Activated T-helper 17 cell treated with anti-CD3 and anti-CD28 coated beads, Interleukin-2, amount 50 U/mL, for 72 hours (primary cell): ENCODE results near the gene LYST. TPM values are rescaled to one million over a fixed set of nuclear protein-coding genes. Genes with fewer than 3 reads are reported as not detected.

Experiments used
- ATAC-seq: fragments of 150-1000 bp; cut with Tn5 transposase; replicated peaks from 2 replicates; pipeline ENCODE4 v1.10.0; 2021; ENCODE audit warnings: mild to moderate bottlenecking, moderate library complexity
- H3K27ac Mint-ChIP-seq: one replicate; pipeline ENCODE4 v1.8.0; 2022; ENCODE audit warnings: mixed read lengths
- H3K27me3 Mint-ChIP-seq: one replicate; pipeline ENCODE4 v1.8.0; 2022; ENCODE audit warnings: mixed read lengths
- H3K36me3 Mint-ChIP-seq: one replicate; pipeline ENCODE4 v1.8.0; 2022; ENCODE audit warnings: low read depth, mild to moderate bottlenecking, mixed read lengths
- H3K4me1 Mint-ChIP-seq: one replicate; pipeline ENCODE4 v1.8.0; 2022; ENCODE audit warnings: mixed read lengths
- H3K4me3 Mint-ChIP-seq: one replicate; pipeline ENCODE4 v1.8.0; 2022; ENCODE audit warnings: mild to moderate bottlenecking, mixed read lengths
- H3K9me3 Mint-ChIP-seq: one replicate; pipeline ENCODE4 v1.8.0; 2022; ENCODE audit warnings: mixed read lengths
- total RNA-seq, 2 donors: library from RNA; stranded (reverse); gene quantifications; one replicate each; pipeline ENCODE4 v1.2.3, GENCODE V29; 2022

LYST gene
- total RNA-seq, 2 donors from 2014 or later, result 19.8 to 41.2 TPM

GRCh38 chr1:235902677-235903542 is 36.2 kb upstream of the LYST start:
- ATAC-seq, result no peak
- Mint-ChIP-seq H3K27me3 (no peaks in the 10 kb centered on the region), H3K4me1 (peaks cover 9% of the 10 kb centered on the region), H3K36me3 (no peaks in the 10 kb centered on the region), H3K9me3 (no peaks in the 10 kb centered on the region), H3K27ac (no peak overlapping the region), H3K4me3 (no peak overlapping the region)

GRCh38 chr1:235901461-235901860 is 34.8 kb upstream of the LYST start:
- H3K27ac Mint-ChIP-seq, result no peak overlapping the region
- H3K4me1 Mint-ChIP-seq, result peaks cover 3% of the 10 kb centered on the region
- no peak for ATAC-seq
- no peaks in the 10 kb centered on the region for H3K36me3 Mint-ChIP-seq
- H3K27me3 Mint-ChIP-seq, result no peaks in the 10 kb centered on the region
- no peaks in the 10 kb centered on the region for H3K9me3 Mint-ChIP-seq
- no peak overlapping the region for H3K4me3 Mint-ChIP-seq

GRCh38 chr1:235898126-235898525 is 31.4 kb upstream of the LYST start:
- Mint-ChIP-seq H3K27me3 (no peaks in the 10 kb centered on the region), H3K36me3 (no peaks in the 10 kb centered on the region), H3K4me1 (peaks cover 3% of the 10 kb centered on the region), H3K9me3 (no peaks in the 10 kb centered on the region), H3K4me3 (no peak overlapping the region), H3K27ac (no peak overlapping the region)
- ATAC-seq, result no peak

- peaks cover under 1% of the 10 kb centered on the region for H3K4me1 Mint-ChIP-seq
- no peak overlapping the region for H3K4me3 Mint-ChIP-seq
- no peak for ATAC-seq
- H3K36me3 Mint-ChIP-seq, result no peaks in the 10 kb centered on the region
- H3K27ac Mint-ChIP-seq, result no peak overlapping the region
- H3K27me3 Mint-ChIP-seq, result no peaks in the 10 kb centered on the region
- H3K9me3 Mint-ChIP-seq, result no peaks in the 10 kb centered on the region
Measured at GRCh38 chr1:235893840-235894239, 27.1 kb upstream of the LYST start.

GRCh38 chr1:235892734-235893413 is 26.2 kb upstream of the LYST start:
- Mint-ChIP-seq H3K9me3 (no peaks in the 10 kb centered on the region), H3K36me3 (no peaks in the 10 kb centered on the region), H3K4me3 (no peak overlapping the region), H3K27ac (no peak overlapping the region), H3K27me3 (no peaks in the 10 kb centered on the region), H3K4me1 (peaks cover 11% of the 10 kb centered on the region)
- no peak for ATAC-seq

GRCh38 chr1:235892202-235892601 is 25.5 kb upstream of the LYST start:
- Mint-ChIP-seq H3K27ac (no peak overlapping the region), H3K4me3 (peak overlapping the region; percentile 6), H3K9me3 (no peaks in the 10 kb centered on the region), H3K4me1 (peaks cover 17% of the 10 kb centered on the region), H3K27me3 (no peaks in the 10 kb centered on the region), H3K36me3 (no peaks in the 10 kb centered on the region)
- no peak for ATAC-seq

- H3K27ac Mint-ChIP-seq, result peak overlapping the region; percentile 71
- peak overlapping the region; percentile 55 for H3K4me3 Mint-ChIP-seq
- peaks cover 27% of the 10 kb centered on the region for H3K4me1 Mint-ChIP-seq
- H3K27me3 Mint-ChIP-seq, result no peaks in the 10 kb centered on the region
- no peaks in the 10 kb centered on the region for H3K36me3 Mint-ChIP-seq
- H3K9me3 Mint-ChIP-seq, result no peaks in the 10 kb centered on the region
- ATAC-seq, result peak; percentile 80
Measured at GRCh38 chr1:235888119-235888643, 21.5 kb upstream of the LYST start.

- Mint-ChIP-seq H3K27ac (peak overlapping the region; percentile 71), H3K4me3 (peak overlapping the region; percentile 55), H3K4me1 (peaks cover 29% of the 10 kb centered on the region), H3K9me3 (no peaks in the 10 kb centered on the region), H3K27me3 (no peaks in the 10 kb centered on the region), H3K36me3 (no peaks in the 10 kb centered on the region)
- ATAC-seq, result peak; percentile 54
Measured at GRCh38 chr1:235887676-235888075, 21.0 kb upstream of the LYST start.

- no peak for ATAC-seq
- Mint-ChIP-seq H3K4me1 (peaks cover 29% of the 10 kb centered on the region), H3K9me3 (no peaks in the 10 kb centered on the region), H3K36me3 (no peaks in the 10 kb centered on the region), H3K27me3 (peaks cover 4% of the 10 kb centered on the region), H3K27ac (no peak overlapping the region), H3K4me3 (no peak overlapping the region)
Measured at GRCh38 chr1:235885655-235886262, 19.1 kb upstream of the LYST start.

- peak overlapping the region; percentile 40 for H3K4me3 Mint-ChIP-seq
- H3K27ac Mint-ChIP-seq, result peak overlapping the region; percentile 31
- no peaks in the 10 kb centered on the region for H3K36me3 Mint-ChIP-seq
- peaks cover 4% of the 10 kb centered on the region for H3K27me3 Mint-ChIP-seq
- no peaks in the 10 kb centered on the region for H3K9me3 Mint-ChIP-seq
- peaks cover 28% of the 10 kb centered on the region for H3K4me1 Mint-ChIP-seq
- ATAC-seq, result peak; percentile 46
Measured at GRCh38 chr1:235883261-235883927, 16.7 kb upstream of the LYST start.

- H3K27ac Mint-ChIP-seq, result peak overlapping the region; percentile 31
- H3K4me3 Mint-ChIP-seq, result peak overlapping the region; percentile 40
- peaks cover 22% of the 10 kb centered on the region for H3K4me1 Mint-ChIP-seq
- ATAC-seq, result no peak
- H3K27me3 Mint-ChIP-seq, result peaks cover 4% of the 10 kb centered on the region
- no peaks in the 10 kb centered on the region for H3K36me3 Mint-ChIP-seq
- H3K9me3 Mint-ChIP-seq, result no peaks in the 10 kb centered on the region
Measured at GRCh38 chr1:235882816-235883215, 16.1 kb upstream of the LYST start.

- peak overlapping the region; percentile 39 for H3K27ac Mint-ChIP-seq
- H3K27me3 Mint-ChIP-seq, result peaks cover 4% of the 10 kb centered on the region
- H3K9me3 Mint-ChIP-seq, result no peaks in the 10 kb centered on the region
- no peaks in the 10 kb centered on the region for H3K36me3 Mint-ChIP-seq
- ATAC-seq, result no peak
- H3K4me1 Mint-ChIP-seq, result peaks cover 15% of the 10 kb centered on the region
- peak overlapping the region; percentile 40 for H3K4me3 Mint-ChIP-seq
Measured at GRCh38 chr1:235881930-235882700, 15.4 kb upstream of the LYST start.

- Mint-ChIP-seq H3K36me3 (no peaks in the 10 kb centered on the region), H3K4me1 (peaks cover 38% of the 10 kb centered on the region), H3K27me3 (peaks cover 4% of the 10 kb centered on the region), H3K9me3 (no peaks in the 10 kb centered on the region), H3K27ac (peak overlapping the region; percentile 40), H3K4me3 (peak overlapping the region; percentile 63)
- no peak for ATAC-seq
Measured at GRCh38 chr1:235878082-235878811, 11.5 kb upstream of the LYST start.
